Measurements from ENCODE around the gene HAUS1. TPM values are rescaled to one million over a fixed set of nuclear protein-coding genes. Genes with fewer than 3 reads are reported as not detected.

HAUS1 gene, protein sequence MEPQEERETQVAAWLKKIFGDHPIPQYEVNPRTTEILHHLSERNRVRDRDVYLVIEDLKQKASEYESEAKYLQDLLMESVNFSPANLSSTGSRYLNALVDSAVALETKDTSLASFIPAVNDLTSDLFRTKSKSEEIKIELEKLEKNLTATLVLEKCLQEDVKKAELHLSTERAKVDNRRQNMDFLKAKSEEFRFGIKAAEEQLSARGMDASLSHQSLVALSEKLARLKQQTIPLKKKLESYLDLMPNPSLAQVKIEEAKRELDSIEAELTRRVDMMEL
- 9.0 and 16.9 TPM in 2 replicates for total RNA-seq

DNA sequence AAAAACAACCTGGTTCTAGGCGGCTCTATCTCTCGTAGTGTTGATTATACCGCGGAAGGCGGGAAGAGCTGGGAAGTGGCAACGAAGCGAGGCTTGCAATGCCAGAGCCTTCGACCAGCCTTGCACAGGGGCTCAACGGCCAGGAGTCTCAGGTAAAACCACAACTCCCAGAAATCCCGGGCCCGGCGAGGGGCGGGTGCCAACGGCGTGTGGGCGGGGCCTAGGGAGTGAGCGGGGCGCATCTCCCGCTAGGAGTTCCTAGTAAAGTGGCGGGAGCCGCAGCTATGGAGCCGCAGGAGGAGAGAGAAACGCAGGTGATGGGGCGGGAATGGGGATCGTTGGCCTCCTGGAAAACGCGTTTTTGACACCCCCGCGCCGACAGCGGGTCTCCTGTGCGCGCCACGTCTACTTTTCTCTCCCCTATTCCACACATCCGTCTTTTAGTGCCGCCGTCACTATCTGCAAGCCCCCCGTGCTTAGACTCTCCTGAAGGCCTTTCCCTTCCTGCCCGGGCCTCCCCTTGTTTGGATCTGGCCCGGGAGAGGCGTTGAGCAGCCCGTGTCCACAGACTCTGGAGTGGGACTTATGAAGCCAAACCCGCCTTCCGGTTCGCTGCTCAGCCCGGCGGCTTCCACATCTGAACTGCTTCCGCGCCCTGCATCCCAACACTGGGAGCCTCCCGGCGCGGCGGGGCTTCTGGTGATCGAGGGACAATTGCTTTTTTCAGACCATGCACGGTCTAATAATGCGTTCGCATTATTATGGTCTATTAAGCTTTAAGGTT, at the start of gene HAUS1:
TSS of gene HAUS1 (plus strand) at position 258 of the 784 bp plus-strand sequence. CDS start at position 285, 27 bp downstream.

GRCh38 chr18:46071653-46072375, 32.4 kb upstream of the HAUS1 start, which contains the start of gene PSTPIP2:
TSS of gene PSTPIP2 (minus strand) at chr18:46072260. CDS start at chr18:46072188, 72 bp downstream.

GRCh38 chr18:46097801-46098615, 6.2 kb upstream of the HAUS1 start, which contains the start of gene ATP5F1A:
TSS of gene ATP5F1A (minus strand) at chr18:46098296. CDS start at chr18:46098231, 65 bp downstream.

Other genes starting within 250 kb of the HAUS1 start
- gene EPG5, start 137.1 kb upstream of the HAUS1 start, total RNA-seq: 45.2 and 66.9 TPM in 2 replicates
- gene PSTPIP2, start 32.1 kb upstream of the HAUS1 start, total RNA-seq: 3.5 and 4.7 TPM in 2 replicates
- 465 and 549 TPM in 2 replicates for gene ATP5F1A, start 6.1 kb upstream of the HAUS1 start, total RNA-seq

All from smooth muscle cell of the pulmonary artery (primary cell).